Measurements from ENCODE around the gene ARHGAP22. TPM values are rescaled to one million over a fixed set of nuclear protein-coding genes. Genes with fewer than 3 reads are reported as not detected.

The ARHGAP22 gene
- polyA plus RNA-seq, 1 of the 3 experiments (the other 2 are of a cell fraction) = 12.4 TPM

GRCh38 chr10:48412933-48413332, 191.9 kb downstream of the ARHGAP22 start:
- Histone ChIP-seq H3K27me3 (ENCODE audit: insufficient read depth) (no peaks in the 10 kb centered on the region), H3K4me1 (ENCODE audit: control insufficient read depth in 1 of 2, insufficient read depth in 2 of 2, low read depth in 1 of 2, low read length in 1 of 2) (peaks cover 4 to 6% of the 10 kb centered on the region in 2 experiments; a peak in 2 of 4 replicates), H3K9ac (no peak overlapping the region), H3K9me2 (no peaks in the 10 kb centered on the region), H2AFZ (ENCODE audit: low read depth) (no peak overlapping the region), H3F3A (replicated peaks; ENCODE audit: insufficient read depth) (peaks cover 16% of the 10 kb centered on the region), H3K9me3 (peaks cover 11% of the 10 kb centered on the region), H3K79me2 (ENCODE audit: insufficient read depth) (peaks cover 19% of the 10 kb centered on the region), H3K4me2 (no peak overlapping the region), H3K27ac (ENCODE audit: low read depth in 2 of 2, low read length in 1 of 2) (no peak overlapping the region), H3K36me3 (replicated peaks in 1 of 2; ENCODE audit: control insufficient read depth in 1 of 2, insufficient read depth in 2 of 2, low read length in 1 of 2) (peaks cover 21 to 57% of the 10 kb centered on the region in 2 experiments), H3K4me3 (ENCODE audit: low read depth in 2 of 2, low read length in 1 of 2) (no peak overlapping the region), H4K20me1 (ENCODE audit: insufficient read depth) (no peaks in the 10 kb centered on the region)
- DNase-seq = no peak
- ChIA-PET CTCF (interaction anchor here (1.0 kb wide), 1 partner anchor 21 kb away, joined by 3 read pairs; no protein-coding TSS in a partner anchor), POLR2A (no interaction called here)
- TF ChIP-seq RCOR1 (IDR thresholded peaks at IDR 0.05; ENCODE audit: low read length) = no peak
- TF ChIP-seq MAX (IDR thresholded peaks at IDR 0.05; ENCODE audit: low read depth) = no peak
- TF ChIP-seq EP300 (IDR thresholded peaks at IDR 0.05; ENCODE audit: borderline replicate concordance in 1 of 2, low read depth in 1 of 2, low read length in 1 of 2) = no peak
- no peak for TF ChIP-seq USF1 (IDR thresholded peaks at IDR 0.05; ENCODE audit: borderline replicate concordance, low read depth)
- TF ChIP-seq MXI1 (IDR thresholded peaks at IDR 0.05; ENCODE audit: low read depth, low read length) = no peak
- no peak for TF ChIP-seq FOXM1 (IDR thresholded peaks at IDR 0.05; ENCODE audit: low read depth)
- TF ChIP-seq REST (IDR thresholded peaks at IDR 0.05; ENCODE audit: low read depth, low read length) = no peak
- TF ChIP-seq ELF1 (IDR thresholded peaks at IDR 0.05) = no peak
- no peak for TF ChIP-seq TCF12 (IDR thresholded peaks at IDR 0.05)
- no peak for TF ChIP-seq RFX5 (IDR thresholded peaks at IDR 0.05; ENCODE audit: low read length)
- TF ChIP-seq MEF2A (IDR thresholded peaks at IDR 0.05; ENCODE audit: borderline replicate concordance, low read depth) = no peak
- TF ChIP-seq RAD21 (IDR thresholded peaks at IDR 0.05; ENCODE audit: low read length) = no peak
- no peak for TF ChIP-seq TAF1 (IDR thresholded peaks at IDR 0.05; ENCODE audit: borderline replicate concordance, low read depth, low read length)
- TF ChIP-seq YY1 (IDR thresholded peaks at IDR 0.05; ENCODE audit: low read depth) = no peak
- TF ChIP-seq RXRA (IDR thresholded peaks at IDR 0.05; ENCODE audit: borderline replicate concordance, low read depth) = no peak
- no peak for TF ChIP-seq GABPA (IDR thresholded peaks at IDR 0.05; ENCODE audit: low read depth)
- TF ChIP-seq EZH2phosphoT487 (IDR thresholded peaks at IDR 0.05; ENCODE audit: borderline replicate concordance, low read depth) = no peak
- 94% methylated on average over 4 of the region's 4 CpGs for whole genome bisulfite sequencing (ENCODE audit: low lambda C conversion rate)
